Neural progenitor cell (in vitro differentiated cells): ENCODE data around the gene FBXW7. TPM values are rescaled to one million over a fixed set of nuclear protein-coding genes. Genes with fewer than 3 reads are reported as not detected.

ENCODE experiments used
- DNase-seq: peaks from one replicate; pipeline ENCODE4 v3.0.0-alpha.2; 2016; ENCODE audit warnings: low spot score
- H2AFZ ChIP-seq: fragments of 200-600 bp; sonication (generic); replicated peaks from 2 replicates; pipeline ENCODE4 v1.6.1; 2016; ENCODE audit warnings: antibody characterized with exemption
- H3F3A ChIP-seq: fragments of 200-600 bp; sonication (generic); 2 replicates; pipeline ENCODE4 v1.6.1; 2016; ENCODE audit warnings: antibody characterized with exemption, low read depth
- H3K27ac ChIP-seq: fragments of 200-600 bp; sonication (generic); 2 replicates; pipeline ENCODE4 v1.5.1; 2016; ENCODE audit warnings: mild to moderate bottlenecking
- H3K27me3 ChIP-seq: fragments of 200-600 bp; sonication (generic); 2 replicates; pipeline ENCODE4 v1.6.1; 2016; ENCODE audit warnings: mild to moderate bottlenecking, moderate library complexity
- H3K36me3 ChIP-seq: fragments of 200-600 bp; sonication (generic); 2 replicates; pipeline ENCODE4 v1.5.1; 2016
- H3K4me1 ChIP-seq: fragments of 200-600 bp; sonication (generic); 2 replicates; pipeline ENCODE4 v1.6.1; 2016; ENCODE audit warnings: mixed run types
- H3K4me2 ChIP-seq: fragments of 200-600 bp; sonication (generic); 2 replicates; pipeline ENCODE4 v1.6.1; 2016
- H3K4me3 ChIP-seq: fragments of 200-600 bp; sonication (generic); 2 replicates; pipeline ENCODE4 v1.5.1; 2016
- H3K79me2 ChIP-seq: fragments of 200-600 bp; sonication (generic); 2 replicates; pipeline ENCODE4 v1.6.1; 2016; ENCODE audit warnings: low read depth
- H3K9ac ChIP-seq: fragments of 200-600 bp; sonication (generic); 2 replicates; pipeline ENCODE4 v1.6.1; 2016
- H3K9me3 ChIP-seq: fragments of 200-600 bp; sonication (generic); 2 replicates; pipeline ENCODE4 v1.5.1; 2016; ENCODE audit warnings: low read depth
- H4K20me1 ChIP-seq: fragments of 200-600 bp; sonication (generic); 2 replicates; pipeline ENCODE4 v1.6.1; 2016; ENCODE audit warnings: low read depth
- H3K27ac Mint-ChIP-seq: 3 replicates; pipeline ENCODE4 v1.8.0; 2021; ENCODE audit warnings: mixed read lengths
- H3K27me3 Mint-ChIP-seq: 2 replicates; pipeline ENCODE4 v1.8.0; 2022; ENCODE audit warnings: low read depth, mild to moderate bottlenecking, inconsistent platforms, moderate library complexity, mixed read lengths; ENCODE audit not compliant: insufficient read depth
- H3K36me3 Mint-ChIP-seq: 3 replicates; pipeline ENCODE4 v1.8.0; 2021; ENCODE audit warnings: mixed read lengths
- H3K4me1 Mint-ChIP-seq: 3 replicates; pipeline ENCODE4 v1.8.0; 2021; ENCODE audit warnings: mixed read lengths
- H3K4me3 Mint-ChIP-seq: 3 replicates; pipeline ENCODE4 v1.8.0; 2021; ENCODE audit warnings: mild to moderate bottlenecking, moderate library complexity, mixed read lengths
- H3K9me3 Mint-ChIP-seq: 3 replicates; pipeline ENCODE4 v1.8.0; 2020; ENCODE audit warnings: mixed read lengths
- EZH2 ChIP-seq: fragments of 200-600 bp; sonication (generic); IDR thresholded peaks from 2 replicates; pipeline ENCODE4 v1.6.1; 2017; ENCODE audit warnings: antibody characterized with exemption, mild to moderate bottlenecking, moderate library complexity
- EZH2phosphoT487 ChIP-seq: fragments of 200-600 bp; sonication (generic); IDR thresholded peaks from 2 replicates; pipeline ENCODE4 v1.6.1; 2017; ENCODE audit warnings: antibody characterized with exemption
- total RNA-seq: library from RNA; depleted of rRNA; stranded (reverse); fragments of >200 nt; gene quantifications from 2 replicates; pipeline ENCODE4 v1.2.3, GENCODE V29; 2015; ENCODE audit warnings: low replicate concordance
- TF ChIP-seq, protein P1 (sequence below): fragments of 200-600 bp; sonication (generic); IDR thresholded peaks from 2 replicates; pipeline ENCODE4 v1.5.1; 2017; ENCODE audit warnings: antibody characterized with exemption, mild to moderate bottlenecking

FBXW7 gene
- total RNA-seq, 1 donor from 2014 or later, result 43.9 TPM

- H3F3A ChIP-seq, result no peaks in the 10 kb centered on the region
- H3K36me3 ChIP-seq, result no peaks in the 10 kb centered on the region
- no peak overlapping the region for H2AFZ ChIP-seq
- H3K36me3 Mint-ChIP-seq, result peaks cover 1% of the 10 kb centered on the region
- H3K9ac ChIP-seq, result no peak overlapping the region
- H3K4me1 Mint-ChIP-seq, result peaks cover 2% of the 10 kb centered on the region
- H3K27ac ChIP-seq, result no peak overlapping the region
- H4K20me1 ChIP-seq, result no peaks in the 10 kb centered on the region
- no peak for TF ChIP-seq EZH2phosphoT487
- TF ChIP-seq, protein P1, sequence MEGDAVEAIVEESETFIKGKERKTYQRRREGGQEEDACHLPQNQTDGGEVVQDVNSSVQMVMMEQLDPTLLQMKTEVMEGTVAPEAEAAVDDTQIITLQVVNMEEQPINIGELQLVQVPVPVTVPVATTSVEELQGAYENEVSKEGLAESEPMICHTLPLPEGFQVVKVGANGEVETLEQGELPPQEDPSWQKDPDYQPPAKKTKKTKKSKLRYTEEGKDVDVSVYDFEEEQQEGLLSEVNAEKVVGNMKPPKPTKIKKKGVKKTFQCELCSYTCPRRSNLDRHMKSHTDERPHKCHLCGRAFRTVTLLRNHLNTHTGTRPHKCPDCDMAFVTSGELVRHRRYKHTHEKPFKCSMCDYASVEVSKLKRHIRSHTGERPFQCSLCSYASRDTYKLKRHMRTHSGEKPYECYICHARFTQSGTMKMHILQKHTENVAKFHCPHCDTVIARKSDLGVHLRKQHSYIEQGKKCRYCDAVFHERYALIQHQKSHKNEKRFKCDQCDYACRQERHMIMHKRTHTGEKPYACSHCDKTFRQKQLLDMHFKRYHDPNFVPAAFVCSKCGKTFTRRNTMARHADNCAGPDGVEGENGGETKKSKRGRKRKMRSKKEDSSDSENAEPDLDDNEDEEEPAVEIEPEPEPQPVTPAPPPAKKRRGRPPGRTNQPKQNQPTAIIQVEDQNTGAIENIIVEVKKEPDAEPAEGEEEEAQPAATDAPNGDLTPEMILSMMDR, result no peak
- no peak for TF ChIP-seq EZH2
- H3K9me3 ChIP-seq, result no peaks in the 10 kb centered on the region
- H3K4me1 ChIP-seq, result peaks cover 12% of the 10 kb centered on the region
- H3K27me3 Mint-ChIP-seq, result no peaks in the 10 kb centered on the region
- no peak overlapping the region for H3K4me2 ChIP-seq
- H3K4me3 ChIP-seq, result no peak overlapping the region
- no peaks in the 10 kb centered on the region for H3K9me3 Mint-ChIP-seq
- H3K4me3 Mint-ChIP-seq, result no peak overlapping the region
- DNase-seq, result no peak
- H3K27me3 ChIP-seq, result no peaks in the 10 kb centered on the region
- H3K27ac Mint-ChIP-seq, result no peak overlapping the region
- H3K79me2 ChIP-seq, result peaks cover 10% of the 10 kb centered on the region
Observed at GRCh38 chr4:152427981-152428380, 107.9 kb downstream of the FBXW7 start.

DNA sequence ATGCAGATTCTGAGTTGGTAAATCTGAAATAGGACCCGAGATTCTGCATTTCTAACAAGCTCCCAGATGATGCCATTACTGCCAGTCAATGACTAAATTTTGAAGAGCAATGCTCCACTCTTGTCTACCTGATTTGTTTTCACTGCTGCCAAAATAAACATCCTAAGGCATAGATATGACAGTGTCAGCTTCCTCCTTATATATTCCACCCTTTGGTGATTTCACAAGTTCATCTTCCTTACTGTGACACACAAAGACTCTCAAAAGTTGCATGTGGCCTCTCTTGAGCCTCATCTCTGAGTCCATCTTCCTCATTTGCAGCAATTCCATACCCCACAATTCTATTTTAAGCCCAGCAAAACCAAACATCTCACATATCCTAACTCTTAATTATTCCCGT, 110.9 kb downstream of the FBXW7 start:
- Histone ChIP-seq H4K20me1 (no peaks in the 10 kb centered on the region), H2AFZ (no peak overlapping the region), H3K4me3 (no peak overlapping the region), H3K36me3 (no peaks in the 10 kb centered on the region), H3K27me3 (no peaks in the 10 kb centered on the region), H3F3A (no peaks in the 10 kb centered on the region), H3K9me3 (no peaks in the 10 kb centered on the region), H3K9ac (no peak overlapping the region), H3K4me1 (no peaks in the 10 kb centered on the region), H3K79me2 (no peaks in the 10 kb centered on the region), H3K27ac (no peak overlapping the region), H3K4me2 (no peak overlapping the region)
- no peak for TF ChIP-seq EZH2phosphoT487
- TF ChIP-seq, protein P1, result no peak
- no peak for DNase-seq
- H3K4me1 Mint-ChIP-seq, result no peaks in the 10 kb centered on the region
- H3K9me3 Mint-ChIP-seq, result no peaks in the 10 kb centered on the region
- H3K36me3 Mint-ChIP-seq, result peaks cover 1% of the 10 kb centered on the region
- H3K27ac Mint-ChIP-seq, result no peak overlapping the region
- no peaks in the 10 kb centered on the region for H3K27me3 Mint-ChIP-seq
- H3K4me3 Mint-ChIP-seq, result no peak overlapping the region

GRCh38 chr4:152424396-152424795, 111.5 kb downstream of the FBXW7 start:
- Mint-ChIP-seq H3K9me3 (no peaks in the 10 kb centered on the region), H3K4me3 (no peak overlapping the region), H3K27me3 (no peaks in the 10 kb centered on the region), H3K27ac (no peak overlapping the region), H3K4me1 (no peaks in the 10 kb centered on the region), H3K36me3 (peaks cover 1% of the 10 kb centered on the region)
- no peak overlapping the region for H2AFZ ChIP-seq
- H3K4me1 ChIP-seq, result no peaks in the 10 kb centered on the region
- no peak overlapping the region for H3K4me3 ChIP-seq
- no peaks in the 10 kb centered on the region for H3K27me3 ChIP-seq
- no peak overlapping the region for H3K9ac ChIP-seq
- H3K79me2 ChIP-seq, result no peaks in the 10 kb centered on the region
- no peaks in the 10 kb centered on the region for H4K20me1 ChIP-seq
- H3K9me3 ChIP-seq, result no peaks in the 10 kb centered on the region
- no peak for DNase-seq
- no peaks in the 10 kb centered on the region for H3F3A ChIP-seq
- TF ChIP-seq, protein P1, result no peak
- no peak for TF ChIP-seq EZH2phosphoT487
- no peak for TF ChIP-seq EZH2
- no peaks in the 10 kb centered on the region for H3K36me3 ChIP-seq
- no peak overlapping the region for H3K27ac ChIP-seq
- H3K4me2 ChIP-seq, result no peak overlapping the region
